ENCODE data around the gene CAND1.

Gene CAND1

DNA sequence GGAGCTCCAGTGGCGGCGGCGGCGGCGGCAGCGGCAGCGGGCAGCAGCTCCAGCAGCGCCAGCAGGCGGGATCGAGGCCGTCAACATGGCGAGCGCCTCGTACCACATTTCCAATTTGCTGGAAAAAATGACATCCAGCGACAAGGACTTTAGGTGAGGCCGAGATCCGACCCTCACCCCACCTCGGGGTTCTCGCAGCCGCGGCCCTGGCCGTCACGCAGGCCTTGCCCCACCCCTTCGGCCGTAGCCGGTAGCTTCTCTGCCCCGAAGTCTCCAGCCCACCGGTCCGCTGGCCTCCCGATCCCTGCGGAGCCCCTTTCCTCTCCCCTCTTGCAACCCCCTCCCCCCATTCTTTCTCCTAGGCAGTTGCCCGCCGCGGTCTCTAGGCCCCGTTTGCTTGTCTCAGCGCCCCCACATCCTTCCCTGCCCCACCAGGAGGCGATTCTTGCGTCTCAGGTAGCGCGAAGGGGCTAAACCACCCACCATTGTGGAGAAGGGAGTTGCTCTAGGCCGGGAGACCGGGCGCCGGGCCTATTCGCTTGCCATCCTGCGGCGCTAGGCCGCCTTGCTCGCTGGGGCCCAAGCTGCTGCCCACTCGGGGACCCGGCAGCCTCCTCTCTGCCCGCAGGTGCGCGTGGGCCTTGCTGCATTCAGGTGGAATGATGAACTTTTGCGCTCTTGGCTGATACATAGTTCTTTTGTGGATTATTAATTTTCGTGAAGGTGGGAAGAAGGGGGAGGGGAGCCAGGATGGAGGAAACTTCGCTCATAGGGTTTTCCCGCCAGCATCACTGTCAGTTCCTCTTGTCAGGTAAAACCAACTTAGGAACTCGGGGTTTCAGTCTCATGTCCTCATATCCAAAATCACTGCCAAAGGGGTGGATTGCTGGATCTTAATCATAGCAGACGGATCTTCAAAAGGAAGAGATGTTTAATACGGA, 745 bp downstream of the CAND1 start:
- peak overlapping the region; percentile 97 for H3K27ac ChIP-seq
- TF ChIP-seq, protein P1, sequence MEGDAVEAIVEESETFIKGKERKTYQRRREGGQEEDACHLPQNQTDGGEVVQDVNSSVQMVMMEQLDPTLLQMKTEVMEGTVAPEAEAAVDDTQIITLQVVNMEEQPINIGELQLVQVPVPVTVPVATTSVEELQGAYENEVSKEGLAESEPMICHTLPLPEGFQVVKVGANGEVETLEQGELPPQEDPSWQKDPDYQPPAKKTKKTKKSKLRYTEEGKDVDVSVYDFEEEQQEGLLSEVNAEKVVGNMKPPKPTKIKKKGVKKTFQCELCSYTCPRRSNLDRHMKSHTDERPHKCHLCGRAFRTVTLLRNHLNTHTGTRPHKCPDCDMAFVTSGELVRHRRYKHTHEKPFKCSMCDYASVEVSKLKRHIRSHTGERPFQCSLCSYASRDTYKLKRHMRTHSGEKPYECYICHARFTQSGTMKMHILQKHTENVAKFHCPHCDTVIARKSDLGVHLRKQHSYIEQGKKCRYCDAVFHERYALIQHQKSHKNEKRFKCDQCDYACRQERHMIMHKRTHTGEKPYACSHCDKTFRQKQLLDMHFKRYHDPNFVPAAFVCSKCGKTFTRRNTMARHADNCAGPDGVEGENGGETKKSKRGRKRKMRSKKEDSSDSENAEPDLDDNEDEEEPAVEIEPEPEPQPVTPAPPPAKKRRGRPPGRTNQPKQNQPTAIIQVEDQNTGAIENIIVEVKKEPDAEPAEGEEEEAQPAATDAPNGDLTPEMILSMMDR (conservative IDR thresholded peaks at IDR 0.05), result 0 out of 2 replicates have a peak, but pooled peaks have one; percentile 7

DNA sequence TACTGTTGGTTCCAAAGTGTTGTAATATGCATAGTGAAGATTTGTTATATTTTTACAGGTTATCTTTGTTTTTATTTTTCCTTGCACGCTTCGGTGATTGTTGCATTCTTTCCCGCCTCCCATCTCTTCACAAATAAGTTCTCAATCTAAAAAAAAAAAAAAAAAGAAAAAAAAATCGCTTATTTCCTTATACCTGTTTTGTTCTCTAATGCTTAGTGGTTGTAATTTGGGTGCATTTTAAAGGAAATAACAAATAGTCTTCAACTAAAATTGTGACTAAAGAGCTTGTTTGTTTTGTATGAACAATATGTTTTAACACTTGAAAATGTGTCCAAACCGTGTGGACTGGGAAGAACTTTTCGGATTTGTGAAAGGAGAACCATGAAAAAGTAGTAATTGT, 1.5 kb downstream of the CAND1 start:
- peak overlapping the region; percentile 97 for H3K27ac ChIP-seq
- TF ChIP-seq, protein P1 (conservative IDR thresholded peaks at IDR 0.05), result no peak

DNA sequence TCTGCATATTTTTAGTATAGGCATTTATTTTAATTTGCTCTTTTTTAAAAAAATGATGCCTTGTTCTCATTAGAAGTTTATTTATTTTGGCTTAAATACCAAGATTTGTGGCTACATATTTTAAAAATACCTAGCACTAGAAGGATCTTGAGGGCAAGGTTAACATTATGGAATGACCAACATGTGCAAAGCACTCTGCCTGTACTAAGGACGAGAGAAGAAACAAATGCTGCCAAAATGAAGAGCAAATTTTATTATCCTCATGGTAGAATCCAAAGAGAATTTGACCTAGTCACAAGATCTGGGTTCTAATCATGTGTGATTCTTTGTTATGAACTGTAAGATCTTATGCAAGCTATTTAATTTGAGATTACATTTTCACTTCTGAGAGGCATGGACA, 2.8 kb downstream of the CAND1 start:
- peak overlapping the region; percentile 97 for H3K27ac ChIP-seq
- TF ChIP-seq, protein P1 (conservative IDR thresholded peaks at IDR 0.05), result no peak

DNA sequence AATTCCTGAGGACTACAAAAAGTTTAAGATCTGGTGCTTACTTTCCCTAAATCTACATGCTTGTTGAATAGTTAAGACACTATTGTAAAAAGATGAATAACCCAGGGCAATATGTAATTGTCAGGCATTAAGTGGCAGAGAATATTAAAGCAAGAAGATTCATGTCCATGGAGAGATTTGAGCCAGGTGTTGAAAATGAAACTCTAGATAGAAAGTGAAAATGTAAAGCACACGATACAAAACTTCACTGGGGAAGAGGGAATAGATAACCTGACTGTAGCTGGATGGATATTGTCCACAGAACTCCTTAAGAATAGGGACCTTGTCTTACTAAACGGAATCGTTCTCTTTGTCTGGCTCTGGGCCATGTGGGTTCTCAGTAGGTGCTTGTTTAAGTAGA, 5.0 kb downstream of the CAND1 start:
- TF ChIP-seq, protein P1 (conservative IDR thresholded peaks at IDR 0.05), result no peak
- no peak overlapping the region for H3K27ac ChIP-seq

DNA sequence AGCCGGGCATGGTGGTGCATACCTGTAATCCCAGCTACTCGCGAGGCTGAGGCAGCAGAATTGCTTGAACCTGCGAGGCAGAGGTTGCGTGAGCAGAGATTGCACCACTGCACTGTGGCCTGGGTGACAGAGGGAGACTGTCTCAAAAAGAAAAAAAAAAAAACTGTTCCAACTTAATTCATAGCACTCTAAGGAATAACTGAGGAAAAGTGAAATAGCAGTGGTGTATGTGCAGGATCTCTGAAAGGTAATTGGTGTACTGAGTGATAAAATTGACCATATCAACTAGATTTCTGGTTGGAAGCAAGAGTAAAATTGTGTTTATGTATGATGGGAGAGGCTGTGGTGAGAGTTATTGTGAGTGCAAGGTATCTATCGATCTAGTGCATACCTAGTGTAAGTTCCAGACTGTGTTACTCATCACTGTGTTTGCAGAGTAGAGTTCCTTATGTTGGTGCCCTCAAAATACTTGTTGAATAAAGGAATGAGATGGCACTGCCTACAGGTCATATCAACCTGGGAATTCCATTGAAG, 6.3 kb downstream of the CAND1 start:
- TF ChIP-seq, protein P1 (conservative IDR thresholded peaks at IDR 0.05), result no peak
- no peak overlapping the region; the same call in 1 of the 2 replicates for H3K27ac ChIP-seq

DNA sequence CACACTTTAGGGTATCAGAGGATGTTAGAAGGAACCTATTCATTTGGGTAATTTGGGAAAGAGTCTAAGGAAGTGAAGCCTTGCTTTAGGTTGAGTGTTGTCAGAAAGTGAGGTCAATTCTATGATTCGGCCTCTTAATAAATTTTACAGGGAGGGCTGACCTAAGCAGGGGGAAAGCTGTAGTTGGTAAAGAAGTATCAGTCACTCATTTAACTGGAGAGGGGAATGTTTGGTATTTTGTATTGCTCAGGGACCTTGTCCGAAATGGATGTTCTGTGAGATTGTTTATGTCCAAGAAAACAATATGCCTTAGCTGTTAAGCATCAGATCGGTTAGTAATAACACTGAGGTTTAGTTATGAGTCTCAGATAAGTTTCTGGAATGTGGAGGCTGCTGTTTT, 7.3 kb downstream of the CAND1 start:
- TF ChIP-seq, protein P1 (conservative IDR thresholded peaks at IDR 0.05), result no peak
- H3K27ac ChIP-seq, result no peak overlapping the region

DNA sequence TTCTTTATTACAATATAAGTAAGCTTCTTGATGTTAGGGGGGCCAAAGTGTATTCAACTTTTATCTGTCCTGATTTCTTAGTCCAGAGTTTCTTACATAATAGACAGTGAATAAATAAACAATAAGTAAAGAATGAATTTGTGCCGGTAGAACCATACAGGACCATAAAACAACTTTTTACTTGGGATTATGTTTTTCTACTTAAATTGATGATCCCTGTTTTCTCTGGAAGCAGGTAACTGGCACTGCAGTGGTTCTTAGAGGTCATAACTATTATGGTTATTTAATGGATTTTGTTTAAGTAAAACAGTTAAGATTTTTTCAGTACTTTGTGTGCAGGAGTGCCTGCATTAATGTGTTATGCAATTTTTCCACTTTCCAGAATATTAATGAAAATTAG, 10.5 kb downstream of the CAND1 start:
- TF ChIP-seq, protein P1 (conservative IDR thresholded peaks at IDR 0.05), result no peak
- 0 out of 2 replicates have a peak overlapping the region, but pooled peaks have one; percentile 0 for H3K27ac ChIP-seq

Measured in VCaP (cell line).